PC-9 (cell line): Measurements from ENCODE around the gene LYRM1. TPM values are rescaled to one million over a fixed set of nuclear protein-coding genes. Genes with fewer than 3 reads are reported as not detected.

ENCODE experiments used
- BruUV-seq: library from RNA; stranded (reverse); fragments of 400-500 nt; replicated peaks from 2 replicates; lab custom pipeline; 2021; lab: Mats Ljungman, UMichigan
- CTCF ChIA-PET: fragments of 300-600 bp; sonication (Branson Sonifier 250); formaldehyde crosslinking; loops from one replicate; lab custom pipeline; 2022; ENCODE audit warnings: antibody characterized with exemption; lab: Charles Lee
- POLR2A ChIA-PET: fragments of 300-600 bp; sonication (Branson Sonifier 250); formaldehyde crosslinking; loops from one replicate; lab custom pipeline; 2022; ENCODE audit warnings: antibody characterized with exemption; ENCODE audit not compliant: unreplicated experiment; lab: Charles Lee
- DNase-seq, 2 experiments: peaks; one replicate each; pipeline versions ENCODE4 v3.0.0 to v3.0.0-alpha.2; 2015 to 2022; ENCODE audit warnings: mixed read lengths in 1 of 2
- H2AFZ ChIP-seq: fragments of 200-600 bp; sonication (generic); 2 replicates; pipeline ENCODE4 v1.8.1; 2017; ENCODE audit warnings: antibody characterized with exemption
- H3F3A ChIP-seq: fragments of 200-600 bp; sonication (generic); 2 replicates; pipeline ENCODE4 v1.8.1; 2017; ENCODE audit warnings: antibody characterized with exemption, mild to moderate bottlenecking, low read depth; ENCODE audit not compliant: insufficient read depth
- H3K27ac ChIP-seq: fragments of 200-600 bp; sonication (generic); 2 replicates; pipeline ENCODE4 v1.6.1; 2016; ENCODE audit warnings: mixed run types
- H3K27me3 ChIP-seq: fragments of 200-600 bp; sonication (generic); 2 replicates; pipeline ENCODE4 v1.6.1; 2016; ENCODE audit warnings: low read depth, mixed run types; ENCODE audit not compliant: insufficient read depth
- H3K36me3 ChIP-seq: fragments of 200-600 bp; sonication (generic); 2 replicates; pipeline ENCODE4 v1.6.1; 2016; ENCODE audit warnings: low read depth, mixed run types
- H3K4me1 ChIP-seq: fragments of 200-600 bp; sonication (generic); replicated peaks from 2 replicates; pipeline ENCODE4 v1.6.1; 2016; ENCODE audit warnings: mixed run types; ENCODE audit not compliant: insufficient read depth
- H3K4me2 ChIP-seq: fragments of 200-600 bp; sonication (generic); 2 replicates; pipeline ENCODE4 v1.6.1; 2017; ENCODE audit warnings: mixed run types
- H3K4me3 ChIP-seq: fragments of 200-600 bp; sonication (generic); 2 replicates; pipeline ENCODE4 v1.6.1; 2016; ENCODE audit warnings: mixed run types
- H3K79me2 ChIP-seq: fragments of 200-600 bp; sonication (generic); 2 replicates; pipeline ENCODE4 v1.6.1; 2017; ENCODE audit warnings: low read depth, mixed run types
- H3K9me2 ChIP-seq: fragments of 200-600 bp; sonication (generic); 2 replicates; pipeline ENCODE4 v1.8.1; 2017; ENCODE audit warnings: mild to moderate bottlenecking; ENCODE audit not compliant: insufficient read depth
- H3K9me3 ChIP-seq: fragments of 200-600 bp; sonication (generic); 2 replicates; pipeline ENCODE4 v1.8.1; 2016; ENCODE audit warnings: low read depth; ENCODE audit not compliant: insufficient read depth
- H4K20me1 ChIP-seq: fragments of 200-600 bp; sonication (generic); 2 replicates; pipeline ENCODE4 v1.8.1; 2017; ENCODE audit not compliant: insufficient read depth
- CTCF ChIP-seq: fragments of 200-600 bp; sonication (generic); conservative IDR thresholded peaks from 2 replicates; pipeline ENCODE4 v1.6.1; 2017; ENCODE audit warnings: mixed run types, antibody characterized with exemption, mild to moderate bottlenecking, moderate library complexity
- EZH2 ChIP-seq: fragments of 200-600 bp; sonication (generic); IDR thresholded peaks from 2 replicates; pipeline ENCODE4 v1.8.0; 2017; ENCODE audit warnings: antibody characterized with exemption, low read depth
- intact Hi-C: fragments of 100-400 bp; cut with micrococcal nuclease; formaldehyde crosslinking; loops from one replicate; pipeline ENCODE4 v1.10.0; 2022; ENCODE audit not compliant: unreplicated experiment
- total RNA-seq: library from RNA; stranded (reverse); gene quantifications from 2 replicates; pipeline ENCODE4 v1.2.3, GENCODE V29; 2021

Gene LYRM1
- total RNA-seq, 1 experiment from 2014 or later, result 51.7 TPM

- TF ChIP-seq CTCF, result no peak
- TF ChIP-seq EZH2, result no peak
- intact Hi-C loops, result no loop called here
- no peak for DNase-seq
Measured at GRCh38 chr16:20940871-20941635, 40.5 kb downstream of the LYRM1 start.

GRCh38 chr16:20941636-20941926 is 41.0 kb downstream of the LYRM1 start:
- Histone ChIP-seq H3K4me3 (no peak overlapping the region), H3K27ac (no peak overlapping the region), H3K27me3 (no peaks in the 10 kb centered on the region), H4K20me1 (no peaks in the 10 kb centered on the region), H2AFZ (no peak overlapping the region), H3K9me3 (no peaks in the 10 kb centered on the region), H3K79me2 (no peaks in the 10 kb centered on the region), H3F3A (peaks cover 29% of the 10 kb centered on the region), H3K4me1 (peaks cover 31% of the 10 kb centered on the region), H3K9me2 (no peaks in the 10 kb centered on the region), H3K4me2 (no peak overlapping the region), H3K36me3 (no peaks in the 10 kb centered on the region)
- ChIA-PET CTCF (no interaction called here), POLR2A (no interaction called here)
- no TSS peak for BruUV-seq
- TF ChIP-seq EZH2, result no peak
- TF ChIP-seq CTCF, result no peak
- no peak for DNase-seq
- intact Hi-C loops, result no loop called here

More at GRCh38 chr16:20940871-20941635, 40.5 kb downstream of the LYRM1 start:
- Histone ChIP-seq H4K20me1 (no peaks in the 10 kb centered on the region), H3K79me2 (no peaks in the 10 kb centered on the region), H3K9me3 (no peaks in the 10 kb centered on the region), H3K27me3 (no peaks in the 10 kb centered on the region), H3K36me3 (no peaks in the 10 kb centered on the region), H3K4me3 (no peak overlapping the region), H3F3A (peaks cover 29% of the 10 kb centered on the region), H2AFZ (no peak overlapping the region), H3K4me2 (no peak overlapping the region), H3K4me1 (peaks cover 31% of the 10 kb centered on the region), H3K27ac (no peak overlapping the region), H3K9me2 (no peaks in the 10 kb centered on the region)
- POLR2A ChIA-PET, result no interaction called here
- CTCF ChIA-PET, result no interaction called here
- no TSS peak for BruUV-seq

- CTCF ChIA-PET, result no interaction called here
- Histone ChIP-seq H3K9me2 (no peaks in the 10 kb centered on the region), H4K20me1 (no peaks in the 10 kb centered on the region), H3K27ac (no peak overlapping the region), H3K4me2 (no peak overlapping the region), H3K9me3 (no peaks in the 10 kb centered on the region), H3K79me2 (no peaks in the 10 kb centered on the region), H3K27me3 (no peaks in the 10 kb centered on the region), H3F3A (peaks cover 22% of the 10 kb centered on the region), H3K4me1 (peaks cover 26% of the 10 kb centered on the region), H2AFZ (no peak overlapping the region), H3K36me3 (no peaks in the 10 kb centered on the region), H3K4me3 (no peak overlapping the region)
- TF ChIP-seq EZH2, result no peak
- no peak for TF ChIP-seq CTCF
- no peak for DNase-seq
- no TSS peak for BruUV-seq
- POLR2A ChIA-PET, result no interaction called here
- intact Hi-C loops, result no loop called here
Measured at GRCh38 chr16:20942256-20942655, 41.7 kb downstream of the LYRM1 start.
